ENCODE data around the gene RNF133.

GRCh38 chr7:122663733-122664132 lies 35.2 kb downstream of the RNF133 start:
- TF ChIP-seq CTCF (IDR thresholded peaks at IDR 0.05), result no peak
- no peak for TF ChIP-seq POLR2A (IDR thresholded peaks at IDR 0.05)
